MCF 10A (cell line): Measurements from ENCODE around the gene PYY. TPM values are rescaled to one million over a fixed set of nuclear protein-coding genes. Genes with fewer than 3 reads are reported as not detected.

Experiments
- Bru-seq: library from RNA; stranded (reverse); fragments of 400-500 nt; gene quantifications from one replicate; lab custom pipeline; 2021; lab: Mats Ljungman, UMichigan
- BruChase-seq, 2 experiments: library from RNA; stranded (reverse); fragments of 400-500 nt; gene quantifications; one replicate each; lab custom pipeline; 2021; lab: Mats Ljungman, UMichigan
- BruUV-seq: library from RNA; stranded (reverse); fragments of 400-500 nt; replicated peaks from 2 replicates; lab custom pipeline; 2021; lab: Mats Ljungman, UMichigan
- CTCF ChIA-PET: fragments of 300-600 bp; sonication (Branson Sonifier 250); formaldehyde crosslinking; extraction: SDS; loops from one replicate; lab custom pipeline; 2021; ENCODE audit warnings: antibody characterized with exemption, inconsistent platforms; lab: Yijun Ruan, JAX
- POLR2A ChIA-PET: fragments of 300-600, 350-650 bp; sonication (Branson Sonifier 250); formaldehyde crosslinking; extraction: SDS; loops from one replicate; lab custom pipeline; 2020; ENCODE audit warnings: antibody characterized with exemption, inconsistent platforms; lab: Yijun Ruan, JAX
- DNase-seq: peaks from one replicate; pipeline ENCODE4 v3.0.0-alpha.2; 2018; ENCODE audit not compliant: unreplicated experiment
- H3K27ac Mint-ChIP-seq: one replicate; pipeline ENCODE4 v1.8.0; 2022; ENCODE audit warnings: mild to moderate bottlenecking, low read depth, mixed read lengths; ENCODE audit not compliant: unreplicated experiment
- H3K27me3 Mint-ChIP-seq: one replicate; pipeline ENCODE4 v1.8.0; 2022; ENCODE audit warnings: mixed read lengths; ENCODE audit not compliant: insufficient read depth, unreplicated experiment
- H3K36me3 Mint-ChIP-seq: one replicate; pipeline ENCODE4 v1.8.0; 2022; ENCODE audit warnings: mild to moderate bottlenecking, moderate library complexity, mixed read lengths; ENCODE audit not compliant: insufficient read depth, unreplicated experiment
- H3K4me1 Mint-ChIP-seq: one replicate; pipeline ENCODE4 v1.8.0; 2022; ENCODE audit warnings: mixed read lengths; ENCODE audit not compliant: insufficient read depth, unreplicated experiment
- H3K4me3 Mint-ChIP-seq: one replicate; pipeline ENCODE4 v1.8.0; 2022; ENCODE audit warnings: mild to moderate bottlenecking, moderate library complexity, mixed read lengths; ENCODE audit not compliant: unreplicated experiment
- H3K9me3 Mint-ChIP-seq: one replicate; pipeline ENCODE4 v1.8.0; 2022; ENCODE audit warnings: mixed read lengths; ENCODE audit not compliant: unreplicated experiment
- intact Hi-C: fragments of 100-400 bp; cut with micrococcal nuclease; formaldehyde crosslinking; loops from 2 replicates; pipeline ENCODE4 v1.14.1; 2022
- long read RNA-seq: library from polyadenylated mRNA; stranded (forward); transcript quantifications from one replicate; pipeline ENCODE4 v2.0.0, GENCODE V29; 2022
- total RNA-seq: library from RNA; stranded (reverse); gene quantifications from 2 replicates; pipeline ENCODE4 v1.2.3, GENCODE V29; 2022
- TF ChIP-seq, protein P1 (sequence below): fragments of 200-600 bp; IDR thresholded peaks from one replicate; pipeline ENCODE4 v1.8.0; 2022; ENCODE audit warnings: antibody characterized with exemption, mild to moderate bottlenecking; ENCODE audit not compliant: unreplicated experiment

The PYY gene
- total RNA-seq, result not detected in 2 replicates
- percentile 20 among the genes with signal in this experiment for Bru-seq, nascent RNA
- percentile 36 among the genes with signal in this experiment for BruChase-seq, experiment 1, labeled RNA remaining after a 6-hour chase
- percentile 25 among the genes with signal in this experiment for BruChase-seq, experiment 2, labeled RNA remaining after a 2-hour chase
- long read RNA-seq, result 0 reads

DNA sequence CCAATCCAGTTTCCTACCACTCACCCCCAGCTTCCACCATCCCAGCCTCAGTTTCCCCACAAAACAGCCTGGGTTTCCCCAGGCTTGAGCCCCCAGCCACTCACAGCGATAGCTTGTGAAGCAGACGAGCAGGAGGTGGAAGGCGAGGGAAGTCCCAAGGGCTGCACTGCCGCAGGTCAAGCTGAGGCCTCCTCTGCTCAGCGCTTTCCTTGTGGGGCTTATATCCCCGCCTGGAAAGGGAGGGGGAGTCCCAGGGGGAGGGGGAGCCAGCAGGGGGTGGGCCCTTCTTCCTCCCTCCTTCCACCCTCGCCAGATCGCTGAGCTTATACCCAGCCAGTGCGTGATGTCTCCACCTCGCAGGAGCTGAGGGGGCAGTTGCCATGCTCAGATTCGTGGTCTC is at the start of gene PYY:
Gene PYY, minus strand, starts transcription at position 195 of the 400 bp plus-strand sequence. CDS start 457 bp downstream, outside the sequence.
- BruUV-seq, result no TSS peak
- H3K4me3 Mint-ChIP-seq, result no peak within 1 kb of the TSS
- H3K9me3 Mint-ChIP-seq, result no peaks in the 10 kb centered on the region
- TF ChIP-seq, protein P1, sequence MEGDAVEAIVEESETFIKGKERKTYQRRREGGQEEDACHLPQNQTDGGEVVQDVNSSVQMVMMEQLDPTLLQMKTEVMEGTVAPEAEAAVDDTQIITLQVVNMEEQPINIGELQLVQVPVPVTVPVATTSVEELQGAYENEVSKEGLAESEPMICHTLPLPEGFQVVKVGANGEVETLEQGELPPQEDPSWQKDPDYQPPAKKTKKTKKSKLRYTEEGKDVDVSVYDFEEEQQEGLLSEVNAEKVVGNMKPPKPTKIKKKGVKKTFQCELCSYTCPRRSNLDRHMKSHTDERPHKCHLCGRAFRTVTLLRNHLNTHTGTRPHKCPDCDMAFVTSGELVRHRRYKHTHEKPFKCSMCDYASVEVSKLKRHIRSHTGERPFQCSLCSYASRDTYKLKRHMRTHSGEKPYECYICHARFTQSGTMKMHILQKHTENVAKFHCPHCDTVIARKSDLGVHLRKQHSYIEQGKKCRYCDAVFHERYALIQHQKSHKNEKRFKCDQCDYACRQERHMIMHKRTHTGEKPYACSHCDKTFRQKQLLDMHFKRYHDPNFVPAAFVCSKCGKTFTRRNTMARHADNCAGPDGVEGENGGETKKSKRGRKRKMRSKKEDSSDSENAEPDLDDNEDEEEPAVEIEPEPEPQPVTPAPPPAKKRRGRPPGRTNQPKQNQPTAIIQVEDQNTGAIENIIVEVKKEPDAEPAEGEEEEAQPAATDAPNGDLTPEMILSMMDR, result no peak
- POLR2A ChIA-PET, result no interaction called here
- intact Hi-C loops, result no loop called here
- peaks cover 14% of the 10 kb centered on the region for H3K4me1 Mint-ChIP-seq
- CTCF ChIA-PET, result no interaction called here
- H3K27me3 Mint-ChIP-seq, result peaks cover 28% of the 10 kb centered on the region
- H3K27ac Mint-ChIP-seq, result no peak within 1 kb of the TSS
- no peaks in the 10 kb centered on the region for H3K36me3 Mint-ChIP-seq
- DNase-seq, result no peak

DNA sequence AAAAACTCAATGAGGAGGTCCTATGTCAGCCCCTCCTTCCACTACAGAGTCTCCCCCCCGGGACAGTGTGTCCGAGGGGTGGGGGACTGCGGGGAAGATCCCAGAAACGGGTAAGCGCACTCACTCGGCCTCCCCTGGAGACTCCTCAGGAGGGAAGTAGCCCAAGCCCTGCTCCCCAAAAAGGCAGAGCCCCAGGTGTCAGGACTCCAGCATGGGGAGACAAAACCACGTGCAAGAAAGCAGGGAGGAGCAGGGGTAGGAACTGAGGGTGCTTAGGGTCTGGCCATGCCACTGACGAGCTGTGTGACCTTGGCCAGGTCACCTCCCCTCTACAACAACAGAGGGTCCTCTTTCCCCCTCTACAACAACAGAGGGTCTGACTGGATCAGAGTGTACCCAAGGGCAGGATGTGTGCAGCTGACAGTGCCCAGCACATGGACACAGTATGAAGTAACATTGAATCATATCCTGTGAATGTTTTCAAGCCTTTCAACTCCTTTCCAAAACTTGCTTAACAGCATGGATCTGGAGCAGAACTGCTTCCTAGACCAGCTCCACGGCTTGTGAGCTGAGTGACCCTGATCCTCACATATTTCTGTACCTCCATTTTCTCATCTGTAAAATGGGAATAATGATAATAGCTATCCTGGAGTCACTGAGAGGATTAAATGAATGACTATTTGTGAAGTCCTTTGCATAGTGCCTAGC is 48.6 kb upstream of the PYY start:
- ChIA-PET POLR2A (interaction anchor here (0.5 kb wide), 1 partner anchor 80 kb away, joined by 3 read pairs; no protein-coding TSS in a partner anchor), CTCF (interaction anchor here (1.0 to 1.8 kb wide), 4 partner anchors 9 to 124 kb away, joined by 3 to 5 read pairs (median 4); no protein-coding TSS in a partner anchor)
- DNase-seq, result peak; percentile 81
- no peaks in the 10 kb centered on the region for H3K27me3 Mint-ChIP-seq
- peak overlapping the region; percentile 41 for H3K27ac Mint-ChIP-seq
- TF ChIP-seq, protein P1, result no peak
- TSS peak; percentile 20 for BruUV-seq
- intact Hi-C loops, result no loop called here
- no peak overlapping the region for H3K4me3 Mint-ChIP-seq
- H3K36me3 Mint-ChIP-seq, result peaks cover 5% of the 10 kb centered on the region
- H3K4me1 Mint-ChIP-seq, result peaks cover 14% of the 10 kb centered on the region
- H3K9me3 Mint-ChIP-seq, result no peaks in the 10 kb centered on the region

DNA sequence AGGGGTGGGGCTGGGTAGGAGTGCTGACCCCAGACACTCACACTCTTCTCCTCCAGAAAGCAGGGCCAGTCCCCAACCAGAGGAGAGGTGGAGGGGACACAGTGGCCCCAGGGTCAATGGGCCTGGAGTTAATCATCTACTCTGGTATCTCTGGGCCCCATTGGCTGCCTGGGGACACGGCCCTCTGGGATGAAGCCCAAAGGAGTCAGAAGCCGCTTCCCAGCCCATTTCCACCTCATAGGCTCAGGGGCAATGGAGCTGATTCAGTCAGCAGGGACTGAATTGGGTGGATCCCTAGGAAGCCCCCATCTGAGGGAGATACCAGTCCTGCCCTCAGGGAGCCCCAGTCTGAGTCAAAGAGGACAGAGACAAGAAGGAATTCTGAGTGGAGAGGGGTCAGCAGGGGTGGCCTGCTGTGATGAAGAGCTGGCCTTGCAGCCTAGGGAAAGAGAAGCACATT is 47.8 kb upstream of the PYY start:
- H3K4me3 Mint-ChIP-seq, result no peak overlapping the region
- ChIA-PET CTCF (interaction anchor here (0.7 to 1.8 kb wide), 4 partner anchors 75 to 123 kb away, joined by 3 to 5 read pairs (median 4); no protein-coding TSS in a partner anchor), POLR2A (interaction anchor here (0.7 kb wide), 1 partner anchor 38 kb away, joined by 3 read pairs; no protein-coding TSS in a partner anchor)
- intact Hi-C loops, result no loop called here
- DNase-seq, result no peak
- TF ChIP-seq, protein P1, result no peak
- no TSS peak for BruUV-seq
- peak overlapping the region; percentile 41 for H3K27ac Mint-ChIP-seq
- peaks cover 14% of the 10 kb centered on the region for H3K4me1 Mint-ChIP-seq
- peaks cover 5% of the 10 kb centered on the region for H3K36me3 Mint-ChIP-seq
- H3K9me3 Mint-ChIP-seq, result no peaks in the 10 kb centered on the region
- H3K27me3 Mint-ChIP-seq, result no peaks in the 10 kb centered on the region
